Measurements from ENCODE around the gene TBCA. TPM values are rescaled to one million over a fixed set of nuclear protein-coding genes. Genes with fewer than 3 reads are reported as not detected.
"Not testable (repeated sequence)": the region's sequence is repeated elsewhere in the genome, so short reads cannot be mapped to it uniquely, and the experiment has no call there.

Gene TBCA
- polyA plus RNA-seq, 3 donors, result 252 to 291 (median 271) TPM

- DNase-seq, result no peak
Observed at GRCh38 chr5:77733130-77733529, 43.0 kb downstream of the TBCA start.

DNA sequence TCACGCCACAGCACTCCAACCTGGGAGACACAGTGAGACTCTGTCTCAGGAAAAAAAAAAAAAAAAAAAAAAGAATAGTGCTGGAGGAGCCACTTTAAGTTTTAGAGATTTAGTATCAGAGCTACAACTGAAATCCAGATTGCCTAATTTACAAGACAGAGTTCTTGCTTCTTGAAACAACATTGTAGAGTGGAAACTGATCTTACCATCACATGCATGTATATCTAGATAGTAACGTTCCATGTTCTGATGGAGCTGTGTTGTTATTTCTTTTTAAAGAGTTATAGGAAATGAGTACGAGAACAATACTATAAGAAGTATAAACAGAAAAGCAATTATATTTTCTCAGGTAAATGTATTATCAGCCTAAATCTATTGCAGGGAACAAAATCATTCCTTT is 48.9 kb downstream of the TBCA start:
- no peak for DNase-seq

- DNase-seq, result no peak
Observed at GRCh38 chr5:77725616-77726015, 50.5 kb downstream of the TBCA start.

DNA sequence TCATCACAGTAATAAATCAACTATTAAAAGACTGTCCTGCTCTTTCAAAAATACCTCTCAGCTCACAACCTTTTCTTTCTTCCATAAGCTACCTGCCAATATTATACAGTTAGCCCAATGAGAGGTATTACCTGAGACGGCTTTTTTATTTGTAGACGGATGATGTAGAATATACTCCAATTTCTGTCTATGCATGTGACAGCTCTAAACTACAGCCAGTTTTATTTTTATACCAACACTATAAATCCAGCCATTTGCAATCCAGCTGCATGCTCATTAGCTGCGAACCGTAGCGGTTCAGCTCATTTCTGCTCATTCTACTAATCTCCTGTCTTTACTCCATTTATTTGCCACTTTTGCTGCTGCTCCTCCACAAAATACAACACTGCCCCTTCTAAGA is 51.2 kb downstream of the TBCA start:
- DNase-seq, result no peak

DNA sequence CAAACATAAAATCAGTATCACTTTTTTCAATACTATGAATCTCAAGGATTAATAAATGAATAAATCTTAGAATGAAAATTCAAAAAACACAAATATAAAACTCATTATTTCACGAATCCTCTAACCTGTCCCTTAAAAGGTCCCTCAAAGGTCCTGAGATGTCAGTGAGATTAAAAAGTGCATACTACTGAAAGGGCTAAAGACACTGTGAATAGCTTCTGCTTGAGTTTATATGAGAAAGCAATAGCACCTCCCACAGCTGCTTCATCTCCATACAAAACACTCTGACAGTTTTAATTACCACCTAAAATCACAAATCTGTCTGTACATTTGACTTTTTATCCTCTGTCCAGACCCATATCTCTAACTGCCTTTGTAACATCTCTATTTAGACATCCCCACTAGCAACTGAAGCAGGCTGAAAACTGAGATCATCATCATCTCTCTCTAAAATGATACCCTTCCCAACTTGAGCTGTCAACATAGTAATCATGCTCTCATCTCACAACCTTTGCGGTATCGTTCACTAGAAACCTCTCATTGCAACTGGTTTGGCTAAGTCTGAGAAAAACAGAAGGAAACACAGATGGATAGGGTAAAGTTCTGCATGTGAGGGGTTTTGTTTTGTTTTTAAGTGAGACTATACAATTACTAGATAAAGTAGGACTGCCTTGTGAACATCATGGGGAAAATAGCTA is 56.3 kb downstream of the TBCA start:
- no peak for DNase-seq

- DNase-seq, result no peak
Observed at GRCh38 chr5:77718934-77719610, 57.1 kb downstream of the TBCA start.

DNA sequence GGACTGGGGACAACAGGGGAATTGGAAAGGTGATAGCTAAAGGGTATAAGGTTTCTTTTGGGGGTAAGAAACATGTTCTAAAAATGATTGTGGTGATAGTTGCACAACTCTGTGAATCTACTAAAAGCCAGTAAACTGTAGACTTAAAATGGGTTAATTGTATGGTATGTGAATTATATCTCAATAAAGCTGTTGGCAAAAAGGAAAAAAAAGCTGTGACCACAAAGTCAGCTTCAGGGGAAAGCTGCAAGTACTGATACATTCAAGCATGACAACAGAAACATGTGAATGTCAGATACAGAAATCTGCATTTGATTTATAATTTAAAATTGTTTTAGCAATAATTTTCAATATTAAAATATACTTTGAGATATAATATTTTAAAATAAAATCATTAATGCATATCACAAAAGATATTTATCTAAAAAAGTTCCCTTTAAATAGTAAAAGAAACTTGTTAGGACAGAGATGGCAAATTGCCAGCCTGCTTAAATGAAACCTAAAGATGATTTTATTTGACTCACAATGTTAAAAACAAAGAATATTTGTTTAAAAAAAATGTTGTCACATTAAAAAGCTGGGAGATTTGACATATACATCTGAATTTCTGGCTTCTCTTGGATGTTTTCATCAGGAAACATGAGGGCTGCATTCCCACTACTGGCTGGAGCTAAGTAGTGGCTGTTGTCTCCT is 66.0 kb downstream of the TBCA start:
- no peak for DNase-seq

- DNase-seq, result no peak
Observed at GRCh38 chr5:77709340-77709739, 66.8 kb downstream of the TBCA start.

- peak; percentile 11 for DNase-seq
Observed at GRCh38 chr5:77707791-77708190, 68.3 kb downstream of the TBCA start.

DNA sequence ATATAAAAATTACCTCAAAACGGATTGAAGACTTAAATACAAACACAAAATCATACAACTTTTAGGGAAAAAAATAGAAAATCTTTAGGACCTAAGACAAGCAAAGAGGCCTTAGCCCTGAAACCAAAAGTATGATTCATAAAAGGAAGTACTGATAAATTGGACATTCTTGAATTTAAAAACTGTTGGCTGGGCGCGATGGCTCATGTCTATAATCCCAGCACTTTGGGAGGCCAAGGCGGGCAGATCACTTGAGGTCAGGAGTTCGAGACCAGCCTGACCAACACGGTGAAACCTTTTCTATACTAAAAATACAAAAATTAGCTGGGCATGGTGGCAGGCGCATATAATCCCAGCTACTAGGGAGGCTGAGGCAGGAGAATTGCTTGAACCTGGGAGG is 76.6 kb downstream of the TBCA start:
- not testable (repeated sequence) for DNase-seq

GRCh38 chr5:77698920-77699319 is 77.2 kb downstream of the TBCA start:
- DNase-seq, result no peak

- no peak for DNase-seq
Observed at GRCh38 chr5:77697692-77698091, 78.4 kb downstream of the TBCA start.

DNA sequence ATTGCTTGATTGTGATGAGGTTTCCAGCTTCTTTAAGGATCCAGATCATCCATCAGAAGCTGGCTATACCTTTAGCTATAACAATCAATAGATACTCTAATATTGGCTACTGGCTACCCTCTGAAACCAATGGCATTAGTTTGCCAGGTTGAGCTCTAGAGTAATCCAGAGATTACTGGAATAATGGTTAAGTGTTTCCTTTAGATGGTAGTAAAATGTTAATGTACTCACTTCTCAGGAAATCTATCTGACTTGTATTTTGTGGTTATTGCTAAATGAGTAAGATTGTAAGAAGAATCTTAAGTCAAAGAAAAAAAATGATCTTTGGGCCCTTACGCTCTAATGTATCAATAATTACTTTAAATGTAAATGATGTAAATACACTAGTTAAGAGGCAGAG is 80.0 kb downstream of the TBCA start:
- no peak for DNase-seq

GRCh38 chr5:77693913-77694312 is 82.2 kb downstream of the TBCA start:
- DNase-seq, result no peak

GRCh38 chr5:77683171-77683732 is 92.9 kb downstream of the TBCA start:
- no peak for DNase-seq

GRCh38 chr5:77670526-77670925 is 105.6 kb downstream of the TBCA start:
- DNase-seq, result no peak

DNA sequence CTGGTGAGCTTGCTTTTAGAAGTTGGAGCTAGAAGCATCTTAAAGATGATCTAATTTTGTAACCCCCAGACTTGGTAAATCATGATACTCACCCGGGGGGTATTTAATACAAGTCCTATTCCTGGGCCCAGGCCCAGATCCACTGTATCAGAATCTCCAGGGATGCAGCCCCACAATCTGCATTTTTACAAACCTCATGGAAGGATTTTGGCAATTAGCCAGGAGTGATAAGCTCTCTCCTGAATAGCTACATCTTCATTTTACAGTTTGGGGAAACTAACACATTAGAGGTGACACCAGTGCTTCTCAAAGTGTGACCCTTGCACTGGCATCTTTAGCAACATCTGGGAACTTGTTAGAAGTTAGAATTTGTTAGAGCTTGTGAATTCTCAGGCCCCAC is 106.5 kb downstream of the TBCA start:
- DNase-seq, result no peak

DNA sequence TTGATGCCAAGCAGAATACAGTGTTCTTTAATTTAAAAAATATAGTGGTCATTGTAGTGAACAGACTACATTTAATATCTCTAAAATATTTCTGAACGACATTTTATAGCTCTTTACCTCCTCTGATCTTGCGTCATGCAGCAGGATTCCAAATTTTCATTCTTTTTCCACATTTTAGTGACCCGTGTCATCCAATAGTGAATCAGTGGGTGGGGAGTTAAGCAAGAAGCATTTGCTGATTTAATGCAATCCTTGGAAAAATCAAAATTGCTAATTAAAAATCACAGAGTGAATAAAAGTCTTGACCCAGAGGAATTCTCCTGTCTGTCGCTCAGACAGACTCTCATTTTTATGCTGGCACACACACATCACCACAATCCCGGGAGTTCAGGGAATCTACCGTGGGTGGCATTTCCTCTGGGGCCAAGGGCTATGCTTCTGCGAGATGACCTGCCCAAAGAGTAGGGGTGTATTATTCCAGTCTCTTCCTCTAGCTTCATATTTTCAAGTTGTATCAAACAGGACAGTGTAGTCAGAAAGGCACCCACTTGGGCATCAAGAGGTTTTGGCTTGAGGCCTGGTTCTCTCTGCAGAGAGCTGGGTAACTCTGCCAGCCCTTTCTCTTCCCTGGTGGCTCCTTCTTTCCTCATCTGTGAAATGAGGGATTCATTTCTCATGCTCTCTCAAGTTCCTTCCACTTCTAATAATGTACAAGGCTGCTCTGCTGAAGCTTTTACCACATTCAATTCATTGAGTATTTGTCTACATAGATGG is 112.9 kb downstream of the TBCA start:
- DNase-seq, result no peak

- DNase-seq, result no peak
Observed at GRCh38 chr5:77662635-77663034, 113.5 kb downstream of the TBCA start.

DNA sequence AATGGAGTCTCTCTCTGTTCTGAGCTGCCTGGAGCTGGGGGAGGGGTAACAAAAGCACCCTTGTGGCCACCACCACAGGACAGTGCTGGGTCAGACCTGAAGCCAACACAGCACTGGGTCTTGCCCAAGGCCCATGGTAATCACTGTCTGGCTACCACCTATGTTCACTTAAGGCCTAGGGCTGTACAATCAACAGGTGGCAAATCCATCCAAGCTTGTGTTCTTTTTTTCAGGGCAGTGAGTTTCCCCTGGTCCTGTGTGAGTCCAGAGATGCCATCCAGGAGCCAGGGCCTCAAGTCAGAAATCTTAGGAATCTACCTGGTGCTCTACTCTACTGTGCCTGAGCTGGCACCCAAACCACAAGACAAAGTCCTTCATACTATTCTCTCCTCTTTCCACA is 117.5 kb downstream of the TBCA start:
- DNase-seq, result no peak

DNA sequence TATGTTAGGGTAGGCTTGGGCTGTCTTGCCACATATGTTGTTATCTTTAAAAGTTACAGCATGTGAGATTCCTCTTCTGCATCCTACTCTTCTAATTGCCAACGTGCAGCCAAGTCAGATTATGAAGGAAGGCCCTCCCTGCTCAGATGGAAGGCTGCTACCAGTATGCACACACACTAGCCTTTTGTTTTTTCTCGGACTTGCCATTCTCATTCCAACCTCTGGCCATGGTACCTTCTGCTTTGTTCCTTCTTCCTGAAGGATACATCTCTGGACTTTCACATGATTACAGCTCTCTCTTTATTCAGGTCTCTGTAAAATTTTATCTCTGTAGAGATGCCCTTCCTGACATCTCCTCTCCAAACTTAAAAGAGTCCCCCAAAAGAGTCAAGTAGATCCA is 124.8 kb downstream of the TBCA start:
- no peak for DNase-seq

DNA sequence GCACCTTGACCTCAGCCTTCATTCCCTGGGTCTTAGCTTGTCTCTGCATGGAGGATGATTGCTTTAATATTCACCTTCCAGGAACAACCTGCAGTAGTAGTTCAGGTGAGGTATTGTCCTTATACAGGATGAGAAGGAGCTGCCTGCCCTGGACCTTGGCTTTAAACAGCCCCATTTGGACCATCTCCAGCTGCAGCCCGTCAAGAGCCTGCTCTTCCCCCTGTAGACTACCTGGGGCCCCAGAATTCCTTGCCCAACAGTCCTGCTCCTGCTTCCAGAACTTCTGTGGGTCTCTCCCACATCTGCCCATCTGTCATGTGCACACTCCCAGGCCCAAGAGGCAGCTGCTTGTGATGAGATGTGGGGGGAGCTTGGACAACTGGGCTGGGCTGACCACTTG is 125.5 kb downstream of the TBCA start:
- no peak for DNase-seq
